Mucosa of rectum (tissue), 2 donors: Measurements from ENCODE around the gene KCNK15.

Source experiments
- H3K27ac ChIP-seq, 2 donors: one replicate each; pipeline ENCODE4 v1.7.0; 2013; ENCODE audit warnings: inconsistent platforms in 2 of 2, low read depth in 2 of 2, low read length in 2 of 2
- H3K27me3 ChIP-seq, 2 donors: one replicate each; pipeline ENCODE4 v1.7.0; 2013; ENCODE audit warnings: low read length in 2 of 2; ENCODE audit not compliant: control insufficient read depth in 2 of 2, insufficient read depth in 2 of 2
- H3K36me3 ChIP-seq, 2 donors: one replicate each; pipeline ENCODE4 v1.7.0; 2013; ENCODE audit warnings: low read length in 2 of 2; ENCODE audit not compliant: control insufficient read depth in 2 of 2, insufficient read depth in 2 of 2
- H3K4me1 ChIP-seq, 2 donors: one replicate each; pipeline ENCODE4 v1.7.0; 2013; ENCODE audit warnings: low read length in 2 of 2, mild to moderate bottlenecking in 1 of 2; ENCODE audit not compliant: control insufficient read depth in 2 of 2, insufficient read depth in 2 of 2
- H3K4me3 ChIP-seq, 2 donors: one replicate each; pipeline ENCODE4 v1.7.0; 2013; ENCODE audit warnings: low read length in 2 of 2
- H3K9ac ChIP-seq, 2 donors: one replicate each; pipeline ENCODE4 v1.7.0; 2013; ENCODE audit warnings: low read length in 2 of 2, low read depth in 1 of 2, mild to moderate bottlenecking in 1 of 2
- H3K9me3 ChIP-seq, 2 donors: one replicate each; pipeline ENCODE4 v1.7.0; 2013; ENCODE audit warnings: low read length in 2 of 2; ENCODE audit not compliant: control insufficient read depth in 2 of 2
- donor health status: healthy.
- donor health status: Normal muscosa, but diverticular disease.

The KCNK15 gene

DNA sequence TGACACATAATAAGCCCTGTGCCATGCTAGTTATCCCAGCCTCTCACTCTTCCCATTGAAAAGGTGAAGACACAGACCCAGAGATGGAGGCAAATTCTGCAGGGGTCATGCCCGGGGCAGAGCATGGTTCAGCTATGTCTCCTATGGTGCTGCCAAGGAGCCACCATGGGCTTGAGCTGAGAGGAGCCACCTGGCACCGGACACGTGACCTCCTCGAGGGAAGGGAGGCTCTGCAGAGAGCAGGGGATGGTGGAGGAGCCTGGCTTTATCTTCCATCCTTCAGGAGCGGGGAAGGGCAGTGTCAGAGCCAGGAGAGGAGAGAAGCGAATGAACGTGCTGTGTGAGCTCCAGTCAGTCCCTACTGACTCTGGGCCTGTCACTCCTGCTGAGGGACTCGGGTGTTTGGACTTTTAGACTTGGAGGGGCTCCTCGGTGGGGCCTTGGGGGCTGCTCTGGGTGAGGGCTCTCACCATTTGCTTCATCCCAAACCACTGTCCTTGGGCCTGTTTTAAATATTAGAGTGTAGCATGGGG, 41.6 kb upstream of the KCNK15 start:
- Histone ChIP-seq H3K36me3 (no peaks in the 10 kb centered on the region), H3K27me3 (no peaks in the 10 kb centered on the region), H3K9ac (no peak overlapping the region), H3K27ac (no peak overlapping the region), H3K9me3 (no peaks in the 10 kb centered on the region), H3K4me3 (no peak overlapping the region), H3K4me1 (peaks cover 6 to 8% of the 10 kb centered on the region in 2 donors)

DNA sequence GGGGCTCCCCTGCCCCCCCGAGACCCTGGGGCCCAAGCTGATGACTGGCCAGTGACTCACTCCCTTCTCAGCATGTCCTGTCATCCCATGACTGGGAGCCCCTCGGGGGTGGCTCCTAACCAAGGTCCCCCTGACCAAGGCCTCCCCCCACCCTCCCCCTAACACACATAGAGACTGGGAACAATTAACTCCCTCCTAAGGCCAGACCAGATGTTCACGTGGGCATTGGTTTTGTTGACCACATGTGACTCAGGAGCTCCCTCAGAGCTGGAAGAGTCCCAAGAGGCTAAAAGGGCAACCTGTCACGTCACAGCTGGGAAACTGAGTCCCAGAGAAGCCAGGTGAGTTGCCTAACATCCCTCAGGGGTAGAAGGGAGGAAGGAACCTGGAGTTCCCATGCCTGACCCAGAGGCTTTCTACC, 41.1 kb upstream of the KCNK15 start:
- Histone ChIP-seq H3K9ac (no peak overlapping the region), H3K9me3 (no peaks in the 10 kb centered on the region), H3K36me3 (no peaks in the 10 kb centered on the region), H3K4me3 (no peak overlapping the region), H3K27me3 (no peaks in the 10 kb centered on the region), H3K4me1 (peaks cover 6 to 8% of the 10 kb centered on the region in 2 donors), H3K27ac (no peak overlapping the region)

DNA sequence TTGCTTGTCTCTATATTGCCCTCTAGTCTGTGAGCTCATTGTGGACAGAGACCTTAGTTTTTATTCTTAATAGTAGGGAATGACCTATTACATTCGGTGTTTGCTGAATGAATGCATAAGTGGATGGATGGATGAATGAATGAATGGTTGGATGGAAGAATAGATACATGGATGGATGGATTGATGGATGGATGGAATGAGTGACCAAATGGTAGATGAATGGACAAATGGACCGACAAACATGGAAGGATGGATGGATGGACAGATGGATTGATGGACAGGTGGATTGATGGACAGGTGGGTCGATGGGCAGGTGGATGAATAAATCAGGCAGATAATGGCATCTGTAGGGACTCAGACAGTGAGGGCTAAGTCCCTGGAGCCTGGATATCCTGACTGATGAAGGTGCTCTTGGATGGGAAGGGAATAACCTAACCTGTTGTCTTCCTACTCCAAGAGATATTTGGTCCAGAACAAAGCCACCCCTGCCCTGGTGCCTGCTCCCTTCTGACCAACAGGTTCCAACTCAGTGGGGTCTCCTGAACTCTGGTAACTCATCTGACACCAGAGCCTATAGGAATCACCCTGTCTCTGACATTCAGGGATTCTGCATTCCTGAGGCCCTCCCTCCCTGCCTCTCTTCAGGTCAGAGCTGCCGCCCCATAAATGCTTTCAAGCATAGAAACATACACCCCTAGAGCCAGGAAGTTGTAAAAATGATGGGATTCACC, 40.1 kb upstream of the KCNK15 start:
- no peaks in the 10 kb centered on the region for H3K36me3 ChIP-seq
- no peaks in the 10 kb centered on the region for H3K27me3 ChIP-seq
- no peak overlapping the region for H3K9ac ChIP-seq
- no peak overlapping the region for H3K4me3 ChIP-seq
- peaks cover 6 to 8% of the 10 kb centered on the region in 2 donors for H3K4me1 ChIP-seq
- H3K9me3 ChIP-seq = no peaks in the 10 kb centered on the region
- no peak overlapping the region for H3K27ac ChIP-seq

DNA sequence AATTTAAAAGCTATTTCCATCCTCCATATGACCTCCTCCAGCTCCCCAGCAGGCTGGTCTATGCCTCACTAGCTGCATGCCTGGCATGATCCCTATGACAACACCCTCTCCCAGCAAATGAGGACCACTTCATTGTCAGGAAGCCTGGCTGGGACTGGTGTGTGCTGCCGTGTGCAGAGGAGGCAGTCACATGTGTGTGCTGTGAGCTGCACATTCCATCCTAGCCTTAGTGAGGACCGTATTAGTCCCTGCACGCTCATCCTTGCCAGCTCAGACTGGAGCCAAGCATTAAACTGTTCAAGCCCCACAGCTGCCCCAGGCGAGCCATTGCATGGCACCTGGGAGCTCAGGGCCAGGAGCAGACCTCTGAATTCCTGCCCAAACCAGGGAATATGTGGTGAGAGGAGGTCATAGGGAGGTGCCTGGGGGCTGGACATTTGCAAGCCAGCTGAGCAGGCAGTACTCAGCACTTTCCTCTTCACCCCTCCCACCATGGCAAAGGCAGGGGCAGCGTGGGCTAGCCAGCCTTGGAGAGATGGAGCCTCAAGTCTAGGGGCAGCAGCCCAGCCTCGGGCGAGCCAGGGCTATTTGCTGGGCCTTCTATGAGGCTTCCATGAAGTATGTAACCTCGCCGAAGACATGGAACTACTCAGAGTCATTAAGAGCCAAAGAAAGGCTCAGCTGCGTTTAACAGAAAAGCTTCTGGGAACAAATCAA, 39.2 kb upstream of the KCNK15 start:
- Histone ChIP-seq H3K36me3 (no peaks in the 10 kb centered on the region), H3K4me3 (no peak overlapping the region), H3K27ac (no peak overlapping the region), H3K9me3 (no peaks in the 10 kb centered on the region), H3K4me1 (peaks cover 6 to 8% of the 10 kb centered on the region in 2 donors), H3K27me3 (no peaks in the 10 kb centered on the region), H3K9ac (no peak overlapping the region)

DNA sequence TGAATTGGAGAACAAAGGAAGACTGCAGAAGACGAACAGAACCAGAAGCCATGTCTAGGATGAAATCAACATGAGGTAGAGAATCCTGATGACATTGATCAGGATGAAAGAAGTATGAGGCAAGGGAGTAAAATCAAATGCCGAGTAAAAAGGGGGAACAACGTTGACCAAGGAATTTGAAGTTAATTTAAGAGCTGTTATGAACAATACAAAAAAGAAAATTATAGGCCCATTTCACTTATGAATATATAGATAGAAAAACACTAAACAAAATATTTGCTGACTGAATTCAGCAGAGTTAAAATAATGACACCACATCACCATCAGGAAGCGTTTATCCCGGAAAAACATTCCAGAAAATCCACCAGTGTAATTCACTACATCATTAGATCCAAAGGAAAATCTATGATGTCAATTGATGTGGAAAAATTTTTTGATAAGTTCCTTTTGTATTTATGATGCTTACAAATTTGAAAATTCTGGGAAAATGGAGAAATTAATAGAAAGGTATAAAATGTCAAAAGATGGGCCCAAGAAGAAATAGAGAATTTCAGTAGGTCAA, 38.6 kb upstream of the KCNK15 start:
- H3K36me3 ChIP-seq = no peaks in the 10 kb centered on the region
- no peak overlapping the region for H3K4me3 ChIP-seq
- no peaks in the 10 kb centered on the region for H3K9me3 ChIP-seq
- no peaks in the 10 kb centered on the region for H3K27me3 ChIP-seq
- H3K4me1 ChIP-seq = peaks cover 4 to 6% of the 10 kb centered on the region in 2 donors
- no peak overlapping the region for H3K27ac ChIP-seq
- H3K9ac ChIP-seq = no peak overlapping the region

DNA sequence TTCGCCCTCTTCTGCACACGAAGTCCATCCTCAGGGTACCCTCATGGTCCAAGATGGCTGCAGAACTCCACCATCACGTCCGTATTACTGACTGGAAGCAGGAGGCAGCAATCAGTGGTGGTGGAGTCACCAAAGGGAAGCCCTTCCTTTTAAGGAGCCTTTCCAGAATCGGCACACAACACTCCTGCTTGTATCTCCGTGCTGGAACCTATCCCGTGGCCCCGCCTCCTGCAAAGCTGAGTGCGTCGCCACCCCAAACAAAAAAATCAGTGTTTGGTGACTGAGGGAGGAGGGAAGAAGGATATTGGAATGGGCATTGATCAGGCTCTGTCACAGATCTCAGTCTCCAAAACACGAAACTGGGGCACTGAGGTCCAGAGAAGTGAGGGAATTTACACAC, 36.3 kb upstream of the KCNK15 start:
- H3K4me3 ChIP-seq = no peak overlapping the region
- H3K4me1 ChIP-seq = peaks cover 3% of the 10 kb centered on the region in 2 donors
- no peaks in the 10 kb centered on the region for H3K27me3 ChIP-seq
- no peak overlapping the region for H3K9ac ChIP-seq
- no peaks in the 10 kb centered on the region for H3K9me3 ChIP-seq
- no peak overlapping the region for H3K27ac ChIP-seq
- H3K36me3 ChIP-seq = no peaks in the 10 kb centered on the region

DNA sequence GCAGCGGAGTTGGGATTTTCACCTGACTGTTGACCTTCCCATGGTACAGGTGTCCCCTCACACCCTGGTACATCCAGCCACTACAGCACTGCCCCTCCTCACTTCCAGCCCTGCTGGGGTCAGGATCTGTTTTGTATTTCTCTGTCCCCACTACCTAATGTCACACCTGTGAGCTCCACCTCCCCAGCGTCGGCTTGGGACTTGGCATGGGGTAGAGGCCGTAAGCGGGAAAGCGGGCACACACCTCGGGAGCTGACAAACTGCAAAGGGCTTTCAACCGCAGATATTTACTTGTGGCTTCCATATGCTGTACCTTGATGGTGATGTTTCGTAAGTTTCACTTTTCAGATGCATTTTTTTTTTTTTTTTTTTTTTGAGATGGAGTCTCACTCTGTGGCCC, 35.9 kb upstream of the KCNK15 start:
- Histone ChIP-seq H3K36me3 (no peaks in the 10 kb centered on the region), H3K27me3 (no peaks in the 10 kb centered on the region), H3K9ac (no peak overlapping the region), H3K4me1 (peaks cover 6 to 7% of the 10 kb centered on the region in 2 donors), H3K4me3 (no peak overlapping the region), H3K9me3 (no peaks in the 10 kb centered on the region), H3K27ac (no peak overlapping the region)

DNA sequence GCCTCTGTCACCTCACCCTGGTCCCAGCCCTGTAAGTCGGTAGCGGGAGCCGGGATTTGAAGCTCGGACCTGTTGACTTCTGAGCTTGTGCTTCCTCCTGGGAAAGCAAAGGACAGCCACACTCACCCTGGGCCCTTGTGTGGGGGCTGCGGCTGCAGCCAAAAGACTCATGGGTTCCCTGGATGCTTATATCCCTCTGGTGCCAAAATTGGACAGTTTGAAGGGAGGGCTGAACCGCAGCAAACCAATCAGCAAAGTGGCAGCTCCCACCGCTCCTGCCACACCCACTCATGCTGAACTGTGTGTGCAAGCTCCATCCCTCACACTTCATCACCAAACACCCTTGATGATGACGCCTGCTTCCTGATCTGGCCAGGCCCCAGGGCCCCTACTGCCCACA, 34.4 kb upstream of the KCNK15 start:
- H3K4me3 ChIP-seq = no peak overlapping the region
- no peaks in the 10 kb centered on the region for H3K27me3 ChIP-seq
- no peaks in the 10 kb centered on the region for H3K36me3 ChIP-seq
- H3K27ac ChIP-seq = no peak overlapping the region
- H3K4me1 ChIP-seq = peaks cover 11 to 13% of the 10 kb centered on the region in 2 donors
- H3K9ac ChIP-seq = no peak overlapping the region
- no peaks in the 10 kb centered on the region for H3K9me3 ChIP-seq

DNA sequence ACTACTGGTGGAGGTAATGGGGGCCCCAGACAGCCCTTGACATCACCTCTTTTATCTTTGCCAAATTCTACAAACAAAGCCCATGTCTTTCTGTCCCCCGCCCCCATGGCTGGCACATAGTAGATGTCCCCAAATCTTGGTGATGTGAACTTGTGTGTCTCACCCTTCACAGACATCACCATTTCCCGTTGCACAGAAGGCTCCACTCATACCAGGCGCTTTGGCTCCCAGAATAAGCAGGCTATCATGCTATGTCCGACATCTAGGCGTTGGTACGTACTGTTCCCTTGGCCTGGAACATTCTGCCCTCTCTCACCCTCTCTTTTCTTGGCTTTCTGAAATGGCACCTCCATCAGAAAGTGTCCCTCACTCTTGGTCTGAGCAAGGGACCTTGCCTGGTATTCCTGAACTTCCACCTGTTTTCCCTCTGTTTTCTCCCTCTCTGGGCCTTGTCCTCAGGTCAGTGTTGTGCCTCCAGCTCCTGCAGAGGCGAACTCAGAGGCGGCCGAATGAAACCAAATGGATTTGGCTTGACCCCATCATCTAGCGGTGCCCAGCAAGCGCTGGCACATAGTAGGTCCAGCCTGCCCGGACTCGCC, 31.5 kb upstream of the KCNK15 start:
- H3K9ac ChIP-seq = no peak overlapping the region
- peaks cover 0 to 3% of the 10 kb centered on the region in 2 donors for H3K27me3 ChIP-seq
- H3K27ac ChIP-seq = peak overlapping the region in 1 of 2 donors; percentile 27
- no peaks in the 10 kb centered on the region for H3K9me3 ChIP-seq
- H3K36me3 ChIP-seq = no peaks in the 10 kb centered on the region
- H3K4me3 ChIP-seq = no peak overlapping the region
- peaks cover 11 to 13% of the 10 kb centered on the region in 2 donors for H3K4me1 ChIP-seq
